HPDE6-E6E7 (cell line): ENCODE measurements around the gene NDUFC2.
"Not testable (repeated sequence)": the region's sequence is repeated elsewhere in the genome, so short reads cannot be mapped to it uniquely, and the experiment has no call there.

Experiments used
- DNase-seq: peaks from one replicate; pipeline ENCODE4 v3.0.0; 2011; ENCODE audit warnings: missing footprints; ENCODE audit errors: extremely low spot score

NDUFC2 gene

GRCh38 chr11:78080084-78080817, 589 bp upstream of the NDUFC2 start:
- no peak for DNase-seq

- no peak for DNase-seq
These were observed 1.2 kb downstream of the NDUFC2 start for GRCh38 chr11:78078218-78079167.

DNA sequence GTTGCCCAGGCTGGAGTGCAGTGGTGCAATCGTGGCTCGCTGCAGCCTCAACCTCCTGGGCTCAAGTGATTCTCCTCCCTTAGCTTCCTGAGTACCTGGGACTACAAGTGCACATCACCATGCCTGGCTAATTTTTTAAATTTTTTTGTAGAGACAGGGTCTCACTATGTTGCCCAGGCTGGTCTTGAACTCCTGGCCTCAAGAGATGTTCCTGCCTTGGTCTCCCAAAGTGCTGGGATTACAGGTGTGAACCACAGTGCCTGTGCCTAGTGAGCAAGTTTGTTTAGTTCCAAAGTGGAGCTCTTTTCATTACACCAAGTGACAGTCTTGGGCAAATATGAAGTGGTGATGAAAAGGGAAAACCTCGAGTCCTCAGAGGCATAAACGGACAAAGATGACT, 2.1 kb downstream of the NDUFC2 start:
- DNase-seq, result not testable (repeated sequence)

GRCh38 chr11:78076733-78077403, 2.8 kb downstream of the NDUFC2 start:
- no peak for DNase-seq

DNA sequence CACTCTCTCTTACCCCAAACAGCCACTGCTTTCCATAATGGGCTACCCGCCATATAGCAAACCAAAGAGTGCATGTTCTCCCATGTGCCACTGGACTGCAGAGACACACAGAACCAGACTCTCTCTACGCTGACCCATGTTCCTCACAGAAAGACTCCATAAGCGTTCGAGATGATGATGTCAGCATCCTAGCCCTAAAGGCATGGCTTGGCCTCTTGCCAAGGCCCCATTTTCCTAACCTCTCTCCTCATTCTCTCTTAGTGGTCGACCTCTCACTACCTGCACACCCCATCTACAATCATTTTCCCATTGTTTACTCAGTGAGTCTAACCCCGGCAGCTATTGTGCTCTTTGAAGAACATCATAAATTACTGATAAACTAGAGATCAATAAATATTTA, 4.9 kb downstream of the NDUFC2 start:
- no peak for DNase-seq

GRCh38 chr11:78072455-78072854, 7.2 kb downstream of the NDUFC2 start:
- no peak for DNase-seq

DNA sequence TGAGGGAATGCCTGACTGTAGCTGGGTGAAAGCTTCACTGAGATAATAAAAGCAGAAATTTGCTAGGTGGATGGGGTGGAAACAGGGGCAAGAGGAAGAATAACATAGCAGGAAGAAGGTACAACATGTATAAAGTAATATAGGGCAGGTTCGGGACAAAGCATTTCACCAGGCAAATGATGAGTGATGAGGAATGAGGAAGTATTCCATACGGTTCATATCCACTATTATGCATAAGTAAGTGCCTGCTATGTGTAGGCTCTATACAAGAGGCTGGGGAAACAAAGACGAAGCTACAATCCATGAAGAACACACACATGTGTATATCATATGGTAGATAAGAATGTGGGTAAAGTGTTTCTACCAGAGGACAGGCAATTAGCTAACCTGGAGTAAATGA, 7.9 kb downstream of the NDUFC2 start:
- no peak for DNase-seq

DNA sequence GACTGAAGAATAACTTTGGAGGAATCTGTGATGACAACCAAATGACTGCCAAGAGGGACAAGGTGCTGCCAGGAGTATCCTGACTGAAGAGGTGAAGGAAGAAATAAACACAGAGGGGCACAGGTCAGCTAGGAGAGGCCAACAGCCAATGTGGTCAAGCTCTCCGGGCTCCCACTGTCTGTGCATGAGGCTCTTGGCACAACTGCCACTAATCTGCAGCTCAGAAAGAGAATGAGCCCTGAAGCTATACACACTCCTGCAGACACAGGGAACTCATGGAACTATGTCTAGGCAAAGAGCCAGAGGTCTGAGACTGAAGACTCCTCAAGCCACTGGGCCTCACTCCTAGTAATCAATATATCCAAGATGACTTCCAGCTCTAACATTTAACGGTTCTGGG, 9.0 kb downstream of the NDUFC2 start:
- DNase-seq, result no peak

DNA sequence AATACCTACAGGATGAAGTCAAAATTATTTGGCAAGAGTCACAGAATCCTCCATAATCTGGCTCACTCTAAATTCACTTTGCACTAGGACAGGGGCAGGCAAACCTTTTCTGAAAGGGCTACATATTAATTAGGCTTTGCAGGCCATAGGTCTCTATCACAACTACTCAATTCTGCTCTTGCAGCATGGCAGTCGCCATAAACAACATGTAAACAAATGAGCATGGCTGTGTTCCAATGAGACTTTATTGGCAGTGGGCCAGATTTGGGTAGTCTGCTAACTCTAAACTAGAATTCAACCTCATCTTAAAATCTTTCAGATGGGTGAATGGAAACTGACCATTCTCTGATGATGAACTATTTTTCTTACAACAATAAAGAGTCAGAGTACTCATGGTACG, 10.2 kb downstream of the NDUFC2 start:
- DNase-seq, result no peak

DNA sequence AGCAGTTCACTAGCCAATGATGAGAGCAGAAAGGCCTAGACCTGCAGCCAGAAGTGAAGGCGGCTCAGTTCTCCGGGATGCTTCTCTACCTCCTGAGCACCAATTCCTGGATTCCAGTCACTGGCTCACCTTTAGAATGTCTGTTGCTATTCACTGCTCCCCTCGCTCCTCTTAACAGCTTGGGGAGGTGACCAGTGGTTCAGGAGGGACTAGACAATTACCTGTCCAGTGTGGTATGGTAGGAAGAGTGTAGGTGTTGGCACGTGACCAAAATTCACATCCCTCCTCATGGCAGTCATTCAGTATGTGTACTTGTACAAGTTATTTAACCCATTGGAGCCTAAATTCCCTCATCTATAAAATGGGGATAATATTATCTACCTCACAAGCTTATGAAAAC, 12.0 kb downstream of the NDUFC2 start:
- no peak for DNase-seq

DNA sequence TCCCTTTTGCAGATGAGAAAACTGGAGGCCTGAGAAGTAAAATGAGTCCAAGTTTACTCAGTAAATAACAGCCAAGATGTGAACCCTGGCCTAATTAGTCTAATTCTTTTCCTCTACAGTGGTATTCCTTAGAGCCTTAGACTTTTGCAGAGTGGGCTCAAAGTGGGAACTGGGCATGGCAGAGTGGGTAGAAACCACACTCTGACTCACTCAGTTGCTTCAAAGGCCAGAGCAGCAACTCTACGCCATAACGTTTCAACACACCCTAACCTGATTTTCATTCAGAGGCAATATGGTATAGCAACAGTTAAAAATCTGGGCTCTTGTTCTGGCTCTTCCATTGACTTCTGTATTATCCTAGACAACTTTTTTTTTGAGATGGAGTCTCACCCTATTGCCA, 13.2 kb downstream of the NDUFC2 start:
- DNase-seq, result no peak

DNA sequence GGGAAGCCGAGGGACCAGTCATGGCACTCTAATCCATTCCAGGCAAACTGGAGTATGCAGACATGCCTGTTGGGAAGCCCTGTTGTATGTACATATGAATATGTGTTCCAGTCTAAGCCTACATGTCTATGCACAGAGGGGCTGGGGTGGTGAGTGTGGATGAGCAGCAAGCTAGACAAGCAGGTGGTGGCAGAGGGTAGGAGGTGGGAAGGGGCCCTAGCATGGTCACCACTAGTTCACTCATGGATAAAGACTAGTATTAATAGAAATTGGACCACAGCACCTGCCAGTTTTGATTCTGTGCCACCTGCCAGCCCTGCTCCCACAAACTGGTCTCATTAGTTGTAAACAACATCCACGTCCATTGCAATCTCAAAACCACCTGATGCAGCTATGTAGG, 14.5 kb downstream of the NDUFC2 start:
- no peak for DNase-seq

DNA sequence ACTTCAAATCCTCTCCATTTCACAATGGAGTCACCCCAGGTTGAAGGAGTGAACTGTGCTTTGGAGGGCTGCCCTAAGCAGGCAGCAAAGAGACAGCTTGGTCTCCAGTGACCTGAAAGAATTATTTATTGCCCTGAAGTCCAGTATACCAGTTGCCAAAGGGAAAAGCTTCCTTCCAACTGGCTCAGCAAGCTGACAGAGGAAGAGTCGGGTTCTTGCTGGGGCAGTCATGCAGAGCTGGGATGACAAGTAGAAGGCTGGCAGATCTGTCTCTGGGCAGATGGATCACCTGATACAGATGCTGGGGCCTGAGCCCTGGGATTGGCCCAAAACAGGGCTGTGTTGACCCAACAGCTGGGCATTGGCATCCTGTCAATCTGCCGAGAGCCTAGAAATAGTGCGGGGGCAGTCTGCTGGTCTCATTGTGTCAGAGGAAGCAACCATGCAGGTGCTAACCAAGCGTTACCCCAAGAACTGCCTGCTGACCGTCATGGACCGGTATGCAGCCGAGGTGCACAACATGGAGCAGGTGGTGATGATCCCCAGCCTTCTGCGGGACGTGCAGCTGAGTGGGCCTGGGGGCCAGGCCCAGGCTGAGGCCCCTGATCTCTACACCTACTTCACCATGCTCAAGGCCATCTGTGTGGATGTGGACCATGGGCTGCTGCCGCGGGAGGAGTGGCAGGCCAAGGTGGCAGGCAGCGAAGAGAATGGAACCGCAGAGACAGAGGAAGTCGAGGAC, 16.1 kb downstream of the NDUFC2 start, which contains the start of gene THRSP:
Gene THRSP (plus strand): TSS at position 422 of the 742 bp plus-strand sequence. CDS start 21 bp downstream, at position 443.
- no peak for DNase-seq

DNA sequence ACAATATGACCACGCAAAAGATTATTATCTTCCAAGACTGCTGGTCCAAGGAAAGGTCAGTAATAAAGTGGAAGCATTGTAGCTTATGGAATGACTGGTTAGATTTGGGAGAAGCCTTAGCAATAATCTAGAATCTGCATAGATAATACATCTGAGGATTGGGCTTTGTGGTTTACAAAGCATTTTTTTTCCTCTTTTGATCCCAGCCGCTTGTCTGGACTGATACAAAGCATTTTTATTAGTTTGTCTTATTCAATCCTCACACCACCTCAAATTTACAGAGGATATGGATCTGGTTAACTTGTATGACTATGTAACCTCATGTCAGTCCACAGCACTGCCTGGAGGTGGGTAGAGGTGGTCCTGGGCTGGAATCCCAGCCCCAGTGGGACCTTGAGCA, 17.0 kb downstream of the NDUFC2 start:
- DNase-seq, result no peak

DNA sequence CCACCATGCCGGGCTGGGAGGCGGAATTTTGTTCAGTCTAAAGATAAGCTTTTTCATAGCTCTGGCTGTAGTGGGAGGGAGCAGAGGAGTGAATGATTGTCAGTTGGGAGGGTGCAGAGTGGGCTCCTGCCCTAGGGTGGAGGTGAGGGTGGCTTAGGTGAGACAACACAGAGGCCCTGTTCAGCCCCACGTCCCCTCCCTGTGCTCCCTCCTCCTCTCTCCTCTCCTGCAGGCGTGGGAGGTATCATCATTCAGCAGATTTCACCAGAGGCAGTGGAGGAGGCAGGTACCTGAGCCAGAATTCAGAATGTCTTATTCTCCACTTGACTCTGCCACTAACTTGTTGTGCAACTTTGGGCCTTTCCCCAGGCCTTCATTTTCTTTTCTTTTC, 17.7 kb downstream of the NDUFC2 start:
- DNase-seq, result no peak

- DNase-seq, result no peak
These were observed 18.4 kb downstream of the NDUFC2 start for GRCh38 chr11:78061088-78061920.

- no peak for DNase-seq
These were observed 19.1 kb downstream of the NDUFC2 start for GRCh38 chr11:78060533-78060932.

GRCh38 chr11:78059749-78060328, 19.8 kb downstream of the NDUFC2 start:
- DNase-seq, result not testable (repeated sequence)

- DNase-seq, result no peak
These were observed 22.1 kb downstream of the NDUFC2 start for GRCh38 chr11:78057462-78058055.

- DNase-seq, result no peak
These were observed 23.6 kb downstream of the NDUFC2 start for GRCh38 chr11:78056093-78056492.
